Fibroblast of lung (primary cell): ENCODE results near the gene AK5.

Experiments used
- EZH2 ChIP-seq: IDR thresholded peaks from 2 replicates; pipeline ENCODE4 v1.5.1; 2012; ENCODE audit warnings: low read length, control low read depth, mild to moderate bottlenecking; ENCODE audit errors: missing control alignments
- TF ChIP-seq, protein P1 (sequence below), 2 donors: IDR thresholded peaks in 1 of 2; conservative IDR thresholded peaks in 1 of 2; 1 replicate in 1 of 2; 2 replicates in 1 of 2; pipeline ENCODE4 v1.5.1; 2011 to 2012; ENCODE audit warnings: low read length in 2 of 2, control low read depth in 1 of 2, inconsistent platforms in 1 of 2, low read depth in 1 of 2, mild to moderate bottlenecking in 1 of 2

GRCh38 chr1:77378723-77379535 lies 97.1 kb downstream of the AK5 start:
- TF ChIP-seq, protein P1, sequence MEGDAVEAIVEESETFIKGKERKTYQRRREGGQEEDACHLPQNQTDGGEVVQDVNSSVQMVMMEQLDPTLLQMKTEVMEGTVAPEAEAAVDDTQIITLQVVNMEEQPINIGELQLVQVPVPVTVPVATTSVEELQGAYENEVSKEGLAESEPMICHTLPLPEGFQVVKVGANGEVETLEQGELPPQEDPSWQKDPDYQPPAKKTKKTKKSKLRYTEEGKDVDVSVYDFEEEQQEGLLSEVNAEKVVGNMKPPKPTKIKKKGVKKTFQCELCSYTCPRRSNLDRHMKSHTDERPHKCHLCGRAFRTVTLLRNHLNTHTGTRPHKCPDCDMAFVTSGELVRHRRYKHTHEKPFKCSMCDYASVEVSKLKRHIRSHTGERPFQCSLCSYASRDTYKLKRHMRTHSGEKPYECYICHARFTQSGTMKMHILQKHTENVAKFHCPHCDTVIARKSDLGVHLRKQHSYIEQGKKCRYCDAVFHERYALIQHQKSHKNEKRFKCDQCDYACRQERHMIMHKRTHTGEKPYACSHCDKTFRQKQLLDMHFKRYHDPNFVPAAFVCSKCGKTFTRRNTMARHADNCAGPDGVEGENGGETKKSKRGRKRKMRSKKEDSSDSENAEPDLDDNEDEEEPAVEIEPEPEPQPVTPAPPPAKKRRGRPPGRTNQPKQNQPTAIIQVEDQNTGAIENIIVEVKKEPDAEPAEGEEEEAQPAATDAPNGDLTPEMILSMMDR (conservative IDR thresholded peaks at IDR 0.05 in 1 of 2, IDR thresholded peaks at IDR 0.05 in 1 of 2; ENCODE audit: low read depth in 1 of 2, low read length in 2 of 2), result no peak
- TF ChIP-seq EZH2, result no peak
